ENCODE results near the gene NCOA3.

Gene NCOA3

DNA sequence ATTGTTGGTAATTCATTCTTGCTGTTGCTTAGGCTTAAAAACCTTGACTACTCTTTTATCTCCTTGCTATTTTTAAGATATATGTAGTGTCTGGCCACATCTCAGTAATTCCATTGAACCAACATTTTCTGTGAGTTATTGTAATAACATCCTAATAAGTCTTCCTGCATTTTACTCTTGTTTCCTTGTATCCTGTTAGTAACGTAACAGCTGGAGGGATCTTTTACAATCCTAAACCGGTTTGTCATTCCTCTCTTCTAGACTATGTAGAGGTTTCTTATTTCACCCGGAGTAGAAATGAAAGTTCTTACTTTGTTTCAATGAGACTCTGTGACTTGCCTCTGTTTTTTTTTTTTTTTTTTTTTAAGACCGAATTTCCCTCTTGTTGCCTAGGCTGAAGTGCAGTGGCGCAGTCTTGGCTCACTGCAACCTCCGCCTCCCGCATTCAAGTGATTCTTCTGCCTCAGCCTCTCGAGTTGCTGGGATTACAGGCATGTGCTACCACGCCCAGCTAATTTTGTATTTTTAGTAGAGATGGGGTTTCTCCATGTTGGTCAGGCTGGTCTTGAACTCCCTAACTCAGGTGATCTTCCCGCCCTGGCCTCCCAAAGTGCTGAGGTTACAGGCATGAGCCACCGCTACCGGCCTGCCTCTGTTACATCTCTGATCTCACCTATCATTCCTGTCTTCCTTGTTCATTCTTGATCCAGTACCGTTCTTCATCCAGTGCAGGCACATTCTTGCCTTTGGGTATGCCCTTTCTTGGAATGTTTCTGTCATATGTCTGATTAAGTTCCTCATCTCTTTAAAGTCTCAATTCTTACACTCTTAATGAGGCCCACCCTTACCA is 44.7 kb downstream of the NCOA3 start (continued):
- TF ChIP-seq CSRNP3 (CRISPR knock-in tag; IDR thresholded peaks at IDR 0.05) (no peak), ISL1 (CRISPR knock-in tag; IDR thresholded peaks at IDR 0.05) (no peak)

GRCh38 chr20:47547034-47547387 is 45.3 kb downstream of the NCOA3 start:
- no peak for ATAC-seq
- TF ChIP-seq TOX (CRISPR knock-in tag; IDR thresholded peaks at IDR 0.05; ENCODE audit: borderline replicate concordance), result no peak

DNA sequence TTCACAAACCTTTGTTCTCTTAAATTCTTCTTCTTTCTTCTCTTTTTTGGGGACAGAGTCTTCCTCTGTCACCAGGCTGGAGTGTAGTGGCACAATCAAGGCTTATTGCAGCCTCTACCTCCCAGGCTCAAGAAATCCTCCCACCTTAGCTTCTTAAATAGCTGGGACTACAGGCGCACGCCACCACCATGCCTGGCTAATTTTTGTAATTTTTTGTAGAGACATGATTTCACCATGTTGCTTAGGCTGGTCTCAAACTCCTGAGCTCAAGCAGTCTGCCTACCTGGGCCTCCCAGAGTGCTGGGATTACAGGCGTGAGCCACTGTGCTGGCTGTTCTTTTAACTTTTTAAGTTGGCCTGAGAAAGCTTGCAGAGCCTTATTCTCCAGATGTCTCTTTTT is 48.0 kb downstream of the NCOA3 start:
- no peak for ATAC-seq
- TF ChIP-seq ARNTL (CRISPR knock-in tag; IDR thresholded peaks at IDR 0.05; ENCODE audit: borderline replicate concordance, low read depth), result no peak
- TF ChIP-seq, protein P1, sequence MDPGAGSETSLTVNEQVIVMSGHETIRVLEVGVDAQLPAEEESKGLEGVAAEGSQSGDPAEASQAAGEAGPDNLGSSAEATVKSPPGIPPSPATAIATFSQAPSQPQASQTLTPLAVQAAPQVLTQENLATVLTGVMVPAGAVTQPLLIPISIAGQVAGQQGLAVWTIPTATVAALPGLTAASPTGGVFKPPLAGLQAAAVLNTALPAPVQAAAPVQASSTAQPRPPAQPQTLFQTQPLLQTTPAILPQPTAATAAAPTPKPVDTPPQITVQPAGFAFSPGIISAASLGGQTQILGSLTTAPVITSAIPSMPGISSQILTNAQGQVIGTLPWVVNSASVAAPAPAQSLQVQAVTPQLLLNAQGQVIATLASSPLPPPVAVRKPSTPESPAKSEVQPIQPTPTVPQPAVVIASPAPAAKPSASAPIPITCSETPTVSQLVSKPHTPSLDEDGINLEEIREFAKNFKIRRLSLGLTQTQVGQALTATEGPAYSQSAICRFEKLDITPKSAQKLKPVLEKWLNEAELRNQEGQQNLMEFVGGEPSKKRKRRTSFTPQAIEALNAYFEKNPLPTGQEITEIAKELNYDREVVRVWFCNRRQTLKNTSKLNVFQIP (CRISPR knock-in tag; IDR thresholded peaks at IDR 0.05; ENCODE audit: borderline replicate concordance, low read depth), result no peak
- no peak for TF ChIP-seq BACH2 (CRISPR knock-in tag; IDR thresholded peaks at IDR 0.05; ENCODE audit: borderline replicate concordance)
- TF ChIP-seq CSDC2 (CRISPR knock-in tag; IDR thresholded peaks at IDR 0.05), result no peak
- TF ChIP-seq ZFP30 (CRISPR knock-in tag; IDR thresholded peaks at IDR 0.05), result no peak
- TF ChIP-seq, protein P2, sequence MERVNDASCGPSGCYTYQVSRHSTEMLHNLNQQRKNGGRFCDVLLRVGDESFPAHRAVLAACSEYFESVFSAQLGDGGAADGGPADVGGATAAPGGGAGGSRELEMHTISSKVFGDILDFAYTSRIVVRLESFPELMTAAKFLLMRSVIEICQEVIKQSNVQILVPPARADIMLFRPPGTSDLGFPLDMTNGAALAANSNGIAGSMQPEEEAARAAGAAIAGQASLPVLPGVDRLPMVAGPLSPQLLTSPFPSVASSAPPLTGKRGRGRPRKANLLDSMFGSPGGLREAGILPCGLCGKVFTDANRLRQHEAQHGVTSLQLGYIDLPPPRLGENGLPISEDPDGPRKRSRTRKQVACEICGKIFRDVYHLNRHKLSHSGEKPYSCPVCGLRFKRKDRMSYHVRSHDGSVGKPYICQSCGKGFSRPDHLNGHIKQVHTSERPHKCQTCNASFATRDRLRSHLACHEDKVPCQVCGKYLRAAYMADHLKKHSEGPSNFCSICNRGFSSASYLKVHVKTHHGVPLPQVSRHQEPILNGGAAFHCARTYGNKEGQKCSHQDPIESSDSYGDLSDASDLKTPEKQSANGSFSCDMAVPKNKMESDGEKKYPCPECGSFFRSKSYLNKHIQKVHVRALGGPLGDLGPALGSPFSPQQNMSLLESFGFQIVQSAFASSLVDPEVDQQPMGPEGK (CRISPR knock-in tag; IDR thresholded peaks at IDR 0.05; ENCODE audit: borderline replicate concordance), result no peak

DNA sequence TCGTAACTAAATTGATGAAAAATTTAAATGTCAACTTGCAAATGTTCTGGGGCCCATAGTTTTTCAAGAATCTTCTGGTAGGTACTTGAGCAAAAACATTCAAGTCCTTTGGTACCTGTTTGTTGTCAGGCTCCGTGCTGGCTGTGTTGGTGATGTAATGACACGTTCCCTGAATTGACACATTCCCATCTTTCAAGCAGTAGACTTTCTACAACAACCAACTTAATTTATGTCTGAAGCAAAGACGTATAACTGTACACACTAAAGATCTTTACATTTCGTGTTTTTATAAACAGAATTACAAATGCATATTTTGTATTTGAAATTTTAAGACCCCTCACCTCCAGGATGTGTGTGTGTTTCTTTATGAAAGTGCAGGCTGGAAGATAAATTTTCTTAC is 49.5 kb downstream of the NCOA3 start:
- no peak for ATAC-seq
- TF ChIP-seq TSHZ2 (CRISPR knock-in tag; IDR thresholded peaks at IDR 0.05), result no peak
- TF ChIP-seq ZNF565 (CRISPR knock-in tag; conservative IDR thresholded peaks at IDR 0.05; ENCODE audit: low read depth), result no peak
- TF ChIP-seq, protein P1 (CRISPR knock-in tag; IDR thresholded peaks at IDR 0.05; ENCODE audit: borderline replicate concordance, low read depth), result no peak
- TF ChIP-seq ZNF70 (CRISPR knock-in tag; IDR thresholded peaks at IDR 0.05), result no peak
- no peak for TF ChIP-seq CSDC2 (CRISPR knock-in tag; IDR thresholded peaks at IDR 0.05)
- TF ChIP-seq BACH2 (CRISPR knock-in tag; IDR thresholded peaks at IDR 0.05; ENCODE audit: borderline replicate concordance), result no peak
- TF ChIP-seq ZNF8 (CRISPR knock-in tag; IDR thresholded peaks at IDR 0.05), result no peak
- TF ChIP-seq RARB (CRISPR knock-in tag; IDR thresholded peaks at IDR 0.05), result no peak
- TF ChIP-seq ZC3H10 (CRISPR knock-in tag; IDR thresholded peaks at IDR 0.05), result no peak
- TF ChIP-seq, protein P2 (CRISPR knock-in tag; IDR thresholded peaks at IDR 0.05; ENCODE audit: borderline replicate concordance), result no peak
- TF ChIP-seq ARNTL (CRISPR knock-in tag; IDR thresholded peaks at IDR 0.05; ENCODE audit: borderline replicate concordance, low read depth), result no peak
- TF ChIP-seq CSRNP3 (CRISPR knock-in tag; IDR thresholded peaks at IDR 0.05), result no peak
